GM11168 (cell line): ENCODE data around the gene PHACTR1.

Source experiments
- in situ Hi-C: fragments of 300-500 bp; cut with MboI; formaldehyde crosslinking; loops from one replicate; pipeline ENCODE4 v1.12.0; 2022; ENCODE audit warnings: low sequenced_read_pairs; ENCODE audit not compliant: unreplicated experiment

The PHACTR1 gene

DNA sequence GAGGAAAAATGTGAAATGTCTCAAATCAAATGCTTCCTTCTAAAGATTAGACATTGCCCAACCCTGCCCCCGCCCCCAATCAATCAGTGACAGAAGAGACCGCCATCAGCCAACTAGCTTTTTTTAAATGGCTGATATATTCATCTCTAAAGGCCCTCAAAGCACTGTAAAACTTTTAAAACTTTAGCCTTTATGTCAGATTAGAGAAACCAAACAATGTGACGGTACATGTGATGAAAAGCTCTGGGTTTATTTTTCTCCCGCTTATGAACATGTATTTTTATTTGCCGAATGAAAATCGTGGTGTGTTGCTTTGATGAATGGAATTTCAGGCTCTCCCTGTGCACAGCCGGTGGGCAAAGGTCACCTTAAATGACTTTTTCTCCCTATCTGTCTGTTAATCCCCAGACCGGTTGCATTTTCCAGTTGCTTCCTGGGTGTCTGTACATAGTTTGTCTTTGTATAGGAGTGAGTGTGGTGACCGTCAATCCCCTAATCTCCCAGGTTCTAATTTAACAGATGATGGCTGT lies 573.3 kb downstream of the PHACTR1 start:
- in situ Hi-C loops = no loop called here

- in situ Hi-C loops = no loop called here
Observed at GRCh38 chr6:13290335-13290734, 573.8 kb downstream of the PHACTR1 start.

DNA sequence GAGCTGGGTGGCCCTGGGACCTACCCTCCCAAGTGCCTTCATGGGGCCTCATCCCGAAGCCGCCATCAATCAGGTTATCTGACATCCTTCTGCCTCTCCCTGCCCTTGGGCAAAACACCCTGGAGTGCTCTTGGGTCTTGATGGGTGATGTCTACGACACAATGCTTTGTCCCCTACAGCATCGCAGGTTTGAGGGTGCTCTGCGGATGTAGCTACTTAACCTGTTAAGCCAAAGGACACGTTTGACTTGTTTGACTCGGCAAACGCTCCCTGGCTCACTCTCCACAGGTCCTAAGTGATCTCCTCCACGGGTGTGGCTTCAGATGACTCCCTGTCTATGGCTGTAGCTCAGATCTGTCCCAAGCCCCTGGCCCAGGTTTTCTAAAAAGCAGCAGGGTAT lies 576.2 kb downstream of the PHACTR1 start:
- in situ Hi-C loops = no loop called here

DNA sequence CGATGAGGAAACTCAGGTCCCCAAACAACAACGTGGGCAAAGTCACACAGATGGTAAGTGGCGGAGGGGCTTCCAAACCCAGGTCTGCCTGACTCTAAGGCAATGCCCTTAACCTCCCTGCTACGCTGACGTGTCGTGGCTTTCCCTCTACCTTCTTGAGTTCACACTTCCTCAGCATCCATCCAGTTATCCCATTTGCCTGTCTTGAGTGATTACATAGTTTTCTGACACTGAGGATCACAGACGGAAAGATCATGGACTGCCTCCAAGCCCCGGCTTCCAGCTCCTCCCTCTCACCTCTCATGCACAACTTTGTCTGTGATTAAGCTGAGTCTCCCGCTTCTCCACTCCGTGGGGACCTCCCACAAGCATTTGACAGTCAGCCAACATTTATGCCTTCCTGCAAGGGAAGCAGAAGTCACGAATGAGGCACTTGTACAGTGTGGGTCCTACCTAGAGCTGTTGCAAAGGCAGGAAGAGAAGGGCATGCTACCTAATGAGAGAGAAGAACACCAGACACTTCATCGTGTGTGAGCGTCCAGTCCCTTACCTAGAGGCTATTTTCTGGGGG lies 578.0 kb downstream of the PHACTR1 start:
- in situ Hi-C loops = no loop called here

DNA sequence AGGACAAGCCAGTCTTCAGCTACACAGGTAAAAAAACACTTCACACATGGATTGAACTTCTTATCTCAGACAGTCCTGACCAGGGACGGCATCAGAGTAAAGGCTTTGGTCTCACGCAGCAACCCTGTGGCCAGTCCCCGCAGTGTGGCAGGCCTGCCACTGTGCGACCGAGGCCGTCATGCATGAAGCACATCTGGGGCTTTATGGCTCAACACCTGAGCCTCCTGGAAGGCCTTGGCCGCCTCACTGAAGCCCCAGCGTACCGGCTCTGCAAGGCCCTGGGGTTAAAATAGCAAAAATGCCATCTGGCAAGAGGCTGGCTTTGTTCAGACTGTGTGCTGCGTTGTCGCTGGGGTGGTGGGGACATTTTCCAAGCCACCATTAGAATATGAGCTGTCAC lies 579.0 kb downstream of the PHACTR1 start:
- in situ Hi-C loops = no loop called here

- in situ Hi-C loops = no loop called here
Observed at GRCh38 chr6:13296536-13296997, 580.0 kb downstream of the PHACTR1 start.

DNA sequence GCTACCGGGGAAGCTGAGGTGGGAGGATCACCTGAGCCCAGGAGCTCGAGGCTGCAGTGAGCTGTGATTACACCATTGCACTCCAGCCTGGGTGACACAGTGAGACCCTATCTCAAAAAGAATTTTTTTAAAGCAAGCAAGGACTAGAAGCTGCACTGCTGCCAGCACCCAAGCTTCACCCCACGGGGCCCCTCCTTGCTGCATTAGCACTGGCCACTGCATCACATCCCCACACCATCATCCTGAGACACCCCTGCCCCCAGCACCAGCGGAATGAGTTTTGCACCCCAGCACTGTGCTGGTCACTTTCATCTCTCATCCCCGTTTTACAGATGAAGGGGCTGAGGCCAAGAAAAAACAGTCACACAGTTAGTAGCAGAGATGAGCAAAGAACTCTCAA lies 580.8 kb downstream of the PHACTR1 start:
- in situ Hi-C loops = no loop called here

GRCh38 chr6:13298446-13298845 lies 581.9 kb downstream of the PHACTR1 start:
- in situ Hi-C loops = no loop called here

DNA sequence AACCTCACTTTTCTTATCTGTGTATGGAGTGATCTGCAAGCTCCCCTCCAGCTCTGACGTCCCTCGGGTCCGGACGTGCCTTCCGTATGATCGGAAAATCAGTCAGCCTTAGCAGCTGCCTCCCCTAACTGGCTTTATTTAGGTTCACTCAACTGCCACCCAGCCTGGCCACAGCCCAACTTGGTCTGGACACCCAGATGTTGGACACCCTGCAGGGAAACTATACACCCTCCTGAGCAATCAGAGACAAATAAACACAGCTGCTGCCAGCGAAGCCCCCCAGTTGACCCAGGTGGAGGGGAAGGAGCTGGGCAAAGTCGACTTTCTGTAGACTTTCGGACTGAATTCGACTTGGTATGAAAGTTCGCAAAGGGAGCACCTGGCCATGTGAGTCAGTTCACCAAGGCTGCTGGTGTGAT lies 582.8 kb downstream of the PHACTR1 start:
- in situ Hi-C loops = no loop called here

DNA sequence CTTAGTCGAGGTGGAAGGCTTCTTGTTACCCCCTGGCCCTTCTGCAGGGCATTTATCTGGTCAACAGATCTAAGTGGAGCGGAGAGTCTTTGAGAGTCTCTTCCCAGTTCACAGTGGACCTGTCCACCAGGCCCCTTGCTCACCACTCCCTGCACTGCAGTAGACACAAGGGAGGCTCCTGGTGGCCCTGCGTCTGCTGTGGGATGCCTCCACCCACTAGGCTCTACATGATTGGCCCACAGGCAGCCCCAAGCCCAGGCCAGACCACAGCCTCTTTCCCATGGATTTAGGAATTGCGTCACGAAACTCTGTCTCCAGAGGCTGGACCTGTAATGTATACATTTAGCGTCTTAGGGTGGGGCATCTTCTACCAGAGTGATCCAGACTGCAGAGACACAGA lies 583.4 kb downstream of the PHACTR1 start:
- in situ Hi-C loops = no loop called here

- in situ Hi-C loops = no loop called here
Observed at GRCh38 chr6:13300643-13301590, 584.4 kb downstream of the PHACTR1 start.

- in situ Hi-C loops = no loop called here
Observed at GRCh38 chr6:13302291-13302690, 585.7 kb downstream of the PHACTR1 start.

DNA sequence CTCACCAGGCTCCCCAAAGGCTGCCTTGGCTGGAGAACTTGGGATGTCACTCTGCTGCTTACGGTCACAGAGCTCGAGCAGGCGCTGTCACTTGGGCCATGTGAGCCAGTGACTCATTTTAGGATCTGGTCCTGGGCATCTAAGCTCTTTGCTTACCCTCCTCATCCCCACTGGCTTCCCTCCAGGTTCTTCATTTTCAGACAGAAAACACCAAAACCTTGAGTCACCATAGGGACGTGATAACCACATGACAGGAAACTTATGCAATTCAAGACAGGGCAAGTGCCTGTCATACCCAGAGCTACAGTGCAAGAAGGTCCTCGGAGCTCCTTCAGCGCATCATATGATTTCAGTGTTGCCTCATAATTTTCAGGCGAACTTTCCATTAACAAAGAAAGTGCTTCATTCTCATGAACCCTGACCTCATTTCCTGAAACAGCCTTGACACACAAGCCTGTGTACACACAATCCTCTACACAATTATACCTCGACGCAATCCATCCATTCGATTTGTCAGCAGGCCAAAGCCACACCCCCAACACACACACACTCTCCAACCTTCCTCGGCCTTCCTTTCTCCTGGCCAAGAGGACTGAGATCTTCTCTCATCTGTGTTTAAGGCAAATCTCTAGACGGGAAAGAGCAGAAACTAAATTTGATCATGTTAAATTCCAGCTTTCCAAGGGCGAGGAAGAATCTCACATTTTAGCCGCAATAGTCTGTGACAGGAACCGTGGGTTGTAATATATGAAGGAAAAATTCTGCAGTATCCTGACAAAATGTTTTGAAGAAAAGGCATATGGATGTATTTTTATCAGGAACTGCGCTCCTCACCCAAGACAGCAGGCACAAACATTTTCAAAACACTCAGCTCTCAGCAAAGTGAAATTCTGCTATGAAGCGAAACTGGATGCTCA lies 586.4 kb downstream of the PHACTR1 start:
- in situ Hi-C loops = no loop called here

- in situ Hi-C loops = no loop called here
Observed at GRCh38 chr6:13303668-13304017, 587.1 kb downstream of the PHACTR1 start.

DNA sequence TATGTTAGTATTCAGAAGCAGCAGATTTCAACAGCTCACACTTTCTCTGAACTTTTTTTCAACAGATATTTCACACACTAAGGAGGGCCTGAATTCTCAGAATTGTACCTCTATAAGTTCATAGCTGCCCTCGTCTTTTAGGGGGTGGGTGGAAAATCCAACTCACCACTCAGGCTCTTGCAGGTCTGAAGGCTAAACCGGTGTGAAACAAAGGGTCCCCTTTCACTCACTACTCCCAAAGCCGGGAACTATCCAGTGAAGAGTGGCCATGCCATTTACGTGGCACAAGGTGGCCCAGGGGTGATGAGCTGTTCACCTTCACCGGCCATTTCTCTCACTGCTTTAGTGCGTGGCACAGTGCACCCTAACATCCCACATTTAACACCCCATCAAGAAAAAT lies 587.5 kb downstream of the PHACTR1 start:
- in situ Hi-C loops = no loop called here

GRCh38 chr6:13304580-13305260 lies 588.2 kb downstream of the PHACTR1 start:
- in situ Hi-C loops = no loop called here

DNA sequence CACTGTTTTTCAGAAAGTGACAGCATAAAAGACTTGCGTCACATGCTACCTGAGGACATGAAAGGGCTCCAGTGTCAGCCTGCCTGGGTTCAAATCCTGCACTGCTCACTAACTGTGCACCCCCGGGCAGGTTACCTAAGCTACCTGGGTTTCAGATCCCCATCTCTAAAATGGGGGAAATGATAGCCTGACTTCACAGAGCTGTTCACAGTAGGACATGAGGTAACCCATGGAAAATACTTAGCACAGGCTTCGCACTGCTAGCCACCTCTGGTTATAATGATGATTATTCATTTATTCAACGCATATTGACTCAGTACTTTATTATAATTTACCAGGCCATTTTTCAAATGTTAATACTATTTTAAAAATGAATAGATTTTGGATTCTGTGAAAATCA lies 588.7 kb downstream of the PHACTR1 start:
- in situ Hi-C loops = no loop called here

DNA sequence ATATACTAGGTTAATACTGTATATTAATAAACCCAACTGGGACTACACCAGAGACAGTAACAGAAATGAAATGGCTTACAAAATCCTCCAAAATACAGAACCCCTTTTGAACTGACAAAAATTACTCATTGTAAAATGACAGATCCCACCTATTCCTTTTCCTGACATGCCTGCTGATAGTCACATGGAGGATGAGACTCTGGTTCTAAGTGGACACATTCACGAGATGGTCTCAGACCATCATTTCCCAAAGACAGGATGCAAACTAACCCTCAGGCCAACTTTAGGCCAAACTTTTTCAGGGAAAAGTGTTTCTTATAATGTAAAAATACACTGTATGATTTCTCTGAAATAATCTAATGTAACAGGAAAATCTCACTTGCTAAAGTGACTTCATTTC lies 589.2 kb downstream of the PHACTR1 start:
- in situ Hi-C loops = no loop called here

DNA sequence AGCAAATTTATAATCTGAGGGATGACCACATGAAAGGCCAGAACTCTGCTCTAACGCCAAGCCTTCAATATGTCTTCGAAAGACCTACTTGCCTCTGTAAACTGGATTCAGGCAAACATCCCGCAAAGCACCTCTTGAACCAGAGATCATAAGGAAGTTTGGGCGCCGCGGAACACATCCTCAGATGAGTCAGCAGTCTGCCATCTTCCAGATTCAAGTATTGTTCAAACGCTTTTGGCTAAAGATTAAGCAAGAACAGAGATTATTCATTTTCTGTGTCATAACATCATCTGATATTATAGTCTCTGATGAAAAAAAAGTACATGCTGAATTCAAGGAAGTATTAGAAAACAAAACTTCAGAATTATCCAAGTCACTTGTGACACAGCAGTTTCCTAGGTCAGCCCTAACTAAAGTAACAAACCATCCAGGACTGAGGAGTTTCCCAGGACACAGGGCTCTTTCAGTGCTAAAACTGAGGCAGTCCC lies 591.0 kb downstream of the PHACTR1 start:
- in situ Hi-C loops = no loop called here

DNA sequence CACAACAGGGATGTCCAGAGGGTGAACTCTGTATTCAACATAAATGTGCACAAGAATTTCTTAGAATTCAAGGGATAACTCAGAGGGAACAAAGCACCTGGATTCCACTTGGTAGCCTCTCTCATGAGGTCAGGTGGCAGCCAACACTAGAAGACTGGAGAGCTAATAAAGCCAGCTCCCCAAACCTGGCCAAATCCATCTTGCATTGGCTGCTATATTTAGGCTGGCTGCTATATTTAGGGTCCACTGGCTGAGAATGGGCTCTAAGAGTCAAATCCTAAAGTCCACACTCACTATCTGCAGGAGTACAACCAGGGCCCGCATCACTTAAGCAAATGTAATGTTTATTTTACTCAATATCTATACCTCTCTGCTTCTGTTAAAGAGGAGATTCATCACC lies 591.8 kb downstream of the PHACTR1 start:
- in situ Hi-C loops = no loop called here
